Gastrocnemius medialis (tissue), 4 donors: ENCODE measurements around the gene FUOM. TPM values are rescaled to one million over a fixed set of nuclear protein-coding genes. Genes with fewer than 3 reads are reported as not detected.

ENCODE experiments used
- ATAC-seq, 2 donors: fragments of 150-250 bp; one replicate each; pipeline ENCODE4 v1.9.1; 2016
- DNase-seq, 2 donors: peaks; one replicate each; pipeline ENCODE4 v3.0.0-alpha.2; 2019
- H3K27ac ChIP-seq, 4 donors: fragments of 200-600 bp; sonication (generic); 1 replicate in 1 of 4; 2 replicates in 3 of 4; pipeline ENCODE4 v1.5.1; 2016 to 2018; ENCODE audit warnings: mild to moderate bottlenecking in 2 of 4, moderate library complexity in 1 of 4
- H3K27me3 ChIP-seq, 3 donors: fragments of 200-600 bp; sonication (generic) in 2 of 3; 1 replicate in 1 of 3; 2 replicates in 2 of 3; pipeline versions ENCODE4 v1.5.1 to v1.6.0; 2016 to 2019; ENCODE audit warnings: mild to moderate bottlenecking in 1 of 3, moderate library complexity in 1 of 3
- H3K36me3 ChIP-seq, 2 donors: fragments of 200-600 bp; sonication (generic) in 1 of 2; one replicate each; pipeline ENCODE4 v1.5.1; 2017 to 2018
- H3K4me1 ChIP-seq, 2 donors: fragments of 200-600 bp; sonication (generic) in 1 of 2; one replicate each; pipeline ENCODE4 v1.5.1; 2016 to 2017; ENCODE audit warnings: mild to moderate bottlenecking in 2 of 2
- H3K4me3 ChIP-seq, 4 donors: fragments of 200-600 bp; sonication (generic) in 3 of 4; 1 replicate in 1 of 4; 2 replicates in 3 of 4; pipeline ENCODE4 v1.5.1; 2016 to 2019; ENCODE audit warnings: mild to moderate bottlenecking in 2 of 4
- H3K9me3 ChIP-seq, 3 donors: fragments of 200-600 bp; sonication (generic) in 2 of 3; 1 replicate in 1 of 3; 2 replicates in 2 of 3; pipeline ENCODE4 v1.5.1; 2016 to 2019
- CTCF ChIP-seq, 5 experiments: fragments of 450-650 bp in 3 of 5; fragments of 200-600 bp in 2 of 5; sonication (generic) in 2 of 5; IDR thresholded peaks in 4 of 5; conservative IDR thresholded peaks in 1 of 5; 1 replicate in 4 of 5; 2 replicates in 1 of 5; pipeline ENCODE4 v1.5.1; 2016 to 2019; ENCODE audit warnings: antibody characterized with exemption in 5 of 5, mild to moderate bottlenecking in 3 of 5, moderate library complexity in 3 of 5
- POLR2A ChIP-seq, 2 donors: fragments of 450-650 bp; IDR thresholded peaks; one replicate each; pipeline ENCODE4 v1.6.1; 2017; ENCODE audit warnings: antibody characterized with exemption in 2 of 2, mild to moderate bottlenecking in 2 of 2, moderate library complexity in 2 of 2
- in situ Hi-C, 4 donors: fragments of 200-750 bp; cut with MboI; loops; one replicate each; pipeline versions ENCODE4 v1.15.0 to v1.8.0; 2017; ENCODE audit warnings: low sequenced_read_pairs in 4 of 4
- intact Hi-C: fragments of 100-400 bp; cut with DNase I; formaldehyde crosslinking; loops from one replicate; pipeline ENCODE4 v1.15.1; 2023; ENCODE audit warnings: low total_unique reads
- total RNA-seq, 4 donors: library from RNA; depleted of rRNA; stranded (reverse); fragments of >200 nt; gene quantifications; one replicate each; pipeline versions ENCODE4 v1.1.0 to v1.2.3, GENCODE V29; 2016

FUOM gene
- total RNA-seq, 4 donors from 2014 or later = 3.2 to 8.9 (median 5.6) TPM

GRCh38 chr10:133375357-133376115 is 17.7 kb upstream of the FUOM start:
- TF ChIP-seq POLR2A (IDR thresholded peaks at IDR 0.05) (no peak), CTCF (IDR thresholded peaks at IDR 0.05 in 4 of 5, conservative IDR thresholded peaks at IDR 0.05 in 1 of 5) (no peak)
- no peaks in the 10 kb centered on the region for H3K27me3 ChIP-seq
- peaks cover 0 to 1% of the 10 kb centered on the region in 2 donors for H3K36me3 ChIP-seq
- ATAC-seq (no peak), DNase-seq (no peak)
- in situ Hi-C loops = no loop called here
- H3K27ac ChIP-seq = no peak overlapping the region
- peaks cover 20 to 26% of the 10 kb centered on the region in 2 donors for H3K4me1 ChIP-seq
- H3K9me3 ChIP-seq = no peaks in the 10 kb centered on the region
- H3K4me3 ChIP-seq = no peak overlapping the region
- intact Hi-C loops = no loop called here

GRCh38 chr10:133373174-133374090 is 15.6 kb upstream of the FUOM start, which contains the start of gene ECHS1:
TSS of gene ECHS1 (minus strand) at chr10:133373354. CDS start at chr10:133373333, 21 bp downstream.
- peaks cover 0 to 21% of the 10 kb centered on the region in 2 donors for H3K36me3 ChIP-seq
- H3K9me3 ChIP-seq = no peaks in the 10 kb centered on the region
- H3K4me1 ChIP-seq = peaks cover 14 to 18% of the 10 kb centered on the region in 2 donors
- H3K27ac ChIP-seq = peak within 1 kb of the TSS; percentile 71 to 88 (median 86)
- peak; percentile 98 for ATAC-seq
- peak within 1 kb of the TSS; percentile 71 to 88 (median 80) for H3K4me3 ChIP-seq
- intact Hi-C loops = loop anchor here (1.0 to 2.0 kb wide), 2 partner anchors 21 to 65 kb away; partner anchors contain the start of genes MTG1, TUBGCP2 and ZNF511
- DNase-seq = peak; percentile 86 to 93
- peak; percentile 53 to 59 for TF ChIP-seq POLR2A (IDR thresholded peaks at IDR 0.05)
- TF ChIP-seq CTCF (IDR thresholded peaks at IDR 0.05 in 4 of 5, conservative IDR thresholded peaks at IDR 0.05 in 1 of 5) = no peak
- H3K27me3 ChIP-seq = no peaks in the 10 kb centered on the region
- in situ Hi-C loops = no loop called here

- Histone ChIP-seq H3K27me3 (no peaks in the 10 kb centered on the region), H3K36me3 (peaks cover 0 to 25% of the 10 kb centered on the region in 2 donors), H3K9me3 (no peaks in the 10 kb centered on the region), H3K4me1 (peaks cover 9 to 14% of the 10 kb centered on the region in 2 donors), H3K27ac (peak overlapping the region; percentile 18 to 83 (median 46)), H3K4me3 (peak overlapping the region; percentile 71 to 88 (median 80))
- no peak for DNase-seq
- in situ Hi-C loops (no loop called here), intact Hi-C loops (loop anchor here (2.0 kb wide), 1 partner anchor 64 kb away; the partner anchor contains the start of genes TUBGCP2 and ZNF511)
- ATAC-seq = no peak
- no peak for TF ChIP-seq CTCF (IDR thresholded peaks at IDR 0.05 in 4 of 5, conservative IDR thresholded peaks at IDR 0.05 in 1 of 5)
- TF ChIP-seq POLR2A (IDR thresholded peaks at IDR 0.05) = no peak
These were observed 14.7 kb upstream of the FUOM start for GRCh38 chr10:133372507-133372906.

- H3K27me3 ChIP-seq = no peaks in the 10 kb centered on the region
- no peaks in the 10 kb centered on the region for H3K9me3 ChIP-seq
- in situ Hi-C loops (no loop called here), intact Hi-C loops (no loop called here)
- H3K27ac ChIP-seq = no peak overlapping the region
- DNase-seq = no peak
- TF ChIP-seq CTCF (IDR thresholded peaks at IDR 0.05 in 4 of 5, conservative IDR thresholded peaks at IDR 0.05 in 1 of 5) (no peak), POLR2A (IDR thresholded peaks at IDR 0.05) (no peak)
- no peak overlapping the region for H3K4me3 ChIP-seq
- peaks cover 9 to 14% of the 10 kb centered on the region in 2 donors for H3K4me1 ChIP-seq
- no peak for ATAC-seq
- peaks cover 0 to 45% of the 10 kb centered on the region in 2 donors for H3K36me3 ChIP-seq
These were observed 12.4 kb upstream of the FUOM start for GRCh38 chr10:133370030-133370786.
